ENCODE measurements around the gene CPEB3.
"Not testable (repeated sequence)": the region's sequence is repeated elsewhere in the genome, so short reads cannot be mapped to it uniquely, and the experiment has no call there.

- TF ChIP-seq CTCF (IDR thresholded peaks at IDR 0.05 in 8 of 11, conservative IDR thresholded peaks at IDR 0.05 in 3 of 11); POLR2A (IDR thresholded peaks at IDR 0.05): not testable (repeated sequence)
Measured at GRCh38 chr10:92114917-92115316, 176.0 kb downstream of the CPEB3 start.
